Left ventricle myocardium inferior (tissue), 1 donor: ENCODE measurements around the gene IL12B. TPM values are rescaled to one million over a fixed set of nuclear protein-coding genes. Genes with fewer than 3 reads are reported as not detected.
"Not testable (repeated sequence)": the region's sequence is repeated elsewhere in the genome, so short reads cannot be mapped to it uniquely, and the experiment has no call there.

ENCODE experiments used
- DNase-seq: peaks from one replicate; pipeline ENCODE4 v3.0.0-alpha.2; 2020
- H3K27ac ChIP-seq: fragments of 200-600 bp; replicated peaks from 2 replicates; pipeline ENCODE4 v1.8.0; 2021
- H3K27me3 ChIP-seq: fragments of 200-600 bp; 2 replicates; pipeline ENCODE4 v1.8.0; 2021; ENCODE audit warnings: low read depth
- H3K36me3 ChIP-seq: fragments of 200-600 bp; 2 replicates; pipeline ENCODE4 v1.8.0; 2021
- H3K4me1 ChIP-seq: fragments of 200-600 bp; 2 replicates; pipeline ENCODE4 v1.8.0; 2021
- H3K4me3 ChIP-seq: fragments of 200-600 bp; 2 replicates; pipeline ENCODE4 v1.8.0; 2021; ENCODE audit warnings: mild to moderate bottlenecking, moderate library complexity
- H3K9me3 ChIP-seq: fragments of 200-600 bp; replicated peaks from 2 replicates; pipeline ENCODE4 v1.8.0; 2021
- intact Hi-C: fragments of 100-400 bp; cut with micrococcal nuclease; formaldehyde crosslinking; loops from one replicate; pipeline ENCODE4 v1.11.0; 2022
- total RNA-seq: library from RNA; stranded (reverse); fragmentation: NEBNext Ultra II Directional; extraction: Animal tissue kit (Norgen Biotek cat#: 25700); gene quantifications from one replicate; pipeline ENCODE4 v1.2.1, GENCODE V29; 2021
- TF ChIP-seq, protein P1 (sequence below): fragments of 200-600 bp; IDR thresholded peaks from 2 replicates; pipeline ENCODE4 v1.8.0; 2021; ENCODE audit warnings: antibody characterized with exemption, mild to moderate bottlenecking, borderline replicate concordance
- donor health status: DM: no; HTN: yes; CAD: no; lungs with severe emphysema.

The IL12B gene
- total RNA-seq, 1 donor from 2014 or later = not detected

DNA sequence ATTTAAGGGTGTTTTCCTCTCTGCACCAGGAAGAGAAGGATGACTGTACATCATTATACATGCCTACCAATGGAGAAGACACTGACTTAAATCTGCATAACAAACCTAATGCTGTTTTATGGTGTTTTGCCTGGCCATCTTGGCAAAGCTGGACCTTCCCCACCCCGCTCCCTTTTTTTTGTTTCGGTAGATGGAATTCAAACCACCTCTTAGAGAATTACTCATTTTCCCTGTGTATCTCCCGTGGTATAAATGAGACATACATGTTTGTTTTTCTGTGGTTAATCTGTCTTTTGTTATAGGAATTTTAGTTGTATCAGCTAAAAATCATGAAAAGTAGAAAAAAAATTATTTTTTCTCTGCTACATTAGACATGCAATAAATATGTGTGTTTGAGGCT lies 28.8 kb downstream of the IL12B start:
- intact Hi-C loops = no loop called here

GRCh38 chr5:159297300-159297699 lies 33.0 kb downstream of the IL12B start:
- DNase-seq, H3K36me3 ChIP-seq, intact Hi-C loops, H3K27me3 ChIP-seq, H3K27ac ChIP-seq, H3K4me1 ChIP-seq, H3K4me3 ChIP-seq: not testable (repeated sequence)
- H3K9me3 ChIP-seq = peaks cover 26% of the 10 kb centered on the region

More for the DNA sequence above, 28.8 kb downstream of the IL12B start:
- DNase-seq = no peak
- no peaks in the 10 kb centered on the region for H3K36me3 ChIP-seq
- H3K4me1 ChIP-seq = no peaks in the 10 kb centered on the region
- TF ChIP-seq, protein P1, sequence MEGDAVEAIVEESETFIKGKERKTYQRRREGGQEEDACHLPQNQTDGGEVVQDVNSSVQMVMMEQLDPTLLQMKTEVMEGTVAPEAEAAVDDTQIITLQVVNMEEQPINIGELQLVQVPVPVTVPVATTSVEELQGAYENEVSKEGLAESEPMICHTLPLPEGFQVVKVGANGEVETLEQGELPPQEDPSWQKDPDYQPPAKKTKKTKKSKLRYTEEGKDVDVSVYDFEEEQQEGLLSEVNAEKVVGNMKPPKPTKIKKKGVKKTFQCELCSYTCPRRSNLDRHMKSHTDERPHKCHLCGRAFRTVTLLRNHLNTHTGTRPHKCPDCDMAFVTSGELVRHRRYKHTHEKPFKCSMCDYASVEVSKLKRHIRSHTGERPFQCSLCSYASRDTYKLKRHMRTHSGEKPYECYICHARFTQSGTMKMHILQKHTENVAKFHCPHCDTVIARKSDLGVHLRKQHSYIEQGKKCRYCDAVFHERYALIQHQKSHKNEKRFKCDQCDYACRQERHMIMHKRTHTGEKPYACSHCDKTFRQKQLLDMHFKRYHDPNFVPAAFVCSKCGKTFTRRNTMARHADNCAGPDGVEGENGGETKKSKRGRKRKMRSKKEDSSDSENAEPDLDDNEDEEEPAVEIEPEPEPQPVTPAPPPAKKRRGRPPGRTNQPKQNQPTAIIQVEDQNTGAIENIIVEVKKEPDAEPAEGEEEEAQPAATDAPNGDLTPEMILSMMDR = no peak
- no peak overlapping the region for H3K27ac ChIP-seq
- H3K9me3 ChIP-seq = peaks cover 39% of the 10 kb centered on the region
- H3K27me3 ChIP-seq = peaks cover 16% of the 10 kb centered on the region
- no peak overlapping the region for H3K4me3 ChIP-seq

DNA sequence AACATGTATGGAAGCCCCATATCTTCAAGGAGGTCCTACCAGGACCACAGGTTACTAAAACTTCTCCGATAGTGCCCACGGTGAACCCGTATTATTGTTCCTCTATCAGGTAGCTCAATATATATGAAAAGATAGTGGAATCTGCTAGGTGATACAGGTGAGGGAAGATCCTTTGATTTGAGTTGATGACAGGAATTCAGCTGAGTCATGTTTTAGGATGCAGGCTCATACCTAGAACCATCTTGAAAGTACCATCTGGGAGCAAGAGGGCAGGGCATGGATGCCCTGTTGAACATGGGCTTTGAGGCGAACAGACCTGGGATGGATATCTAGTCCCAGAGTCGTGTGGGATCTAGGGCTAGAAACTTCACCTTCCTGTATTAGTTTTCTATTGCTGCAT lies 35.4 kb downstream of the IL12B start:
- peaks cover 15% of the 10 kb centered on the region for H3K9me3 ChIP-seq

DNA sequence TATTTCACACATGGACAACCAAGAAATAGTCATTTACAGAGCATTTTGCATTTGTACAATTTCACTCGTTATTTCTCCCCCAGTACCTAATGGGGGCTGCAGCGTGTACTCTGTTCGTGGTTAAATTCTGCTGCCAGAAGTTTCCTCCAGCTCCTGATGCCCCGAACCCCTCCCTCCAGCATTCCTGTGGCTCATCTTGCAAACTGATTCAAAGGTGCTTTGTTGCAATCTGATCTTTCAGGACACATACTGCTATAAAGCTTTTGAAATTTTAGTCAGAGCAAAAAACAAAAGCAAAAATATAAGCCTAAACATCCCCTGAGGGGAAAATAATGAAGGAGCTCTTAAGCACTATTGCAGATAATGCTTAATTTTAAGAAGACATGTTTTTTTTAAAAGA lies 39.5 kb downstream of the IL12B start:
- Histone ChIP-seq H3K27ac (no peak overlapping the region), H3K27me3 (no peaks in the 10 kb centered on the region), H3K4me1 (no peaks in the 10 kb centered on the region), H3K4me3 (no peak overlapping the region), H3K36me3 (peaks cover 2% of the 10 kb centered on the region), H3K9me3 (peaks cover 4% of the 10 kb centered on the region)
- no peak for DNase-seq
- TF ChIP-seq, protein P1 = no peak
- intact Hi-C loops = no loop called here

More for the DNA sequence above, 35.4 kb downstream of the IL12B start:
- DNase-seq = no peak
- no peak overlapping the region for H3K27ac ChIP-seq
- H3K4me1 ChIP-seq = no peaks in the 10 kb centered on the region
- no peaks in the 10 kb centered on the region for H3K36me3 ChIP-seq
- TF ChIP-seq, protein P1 = no peak
- H3K27me3 ChIP-seq = no peaks in the 10 kb centered on the region
- intact Hi-C loops = no loop called here
- no peak overlapping the region for H3K4me3 ChIP-seq

DNA sequence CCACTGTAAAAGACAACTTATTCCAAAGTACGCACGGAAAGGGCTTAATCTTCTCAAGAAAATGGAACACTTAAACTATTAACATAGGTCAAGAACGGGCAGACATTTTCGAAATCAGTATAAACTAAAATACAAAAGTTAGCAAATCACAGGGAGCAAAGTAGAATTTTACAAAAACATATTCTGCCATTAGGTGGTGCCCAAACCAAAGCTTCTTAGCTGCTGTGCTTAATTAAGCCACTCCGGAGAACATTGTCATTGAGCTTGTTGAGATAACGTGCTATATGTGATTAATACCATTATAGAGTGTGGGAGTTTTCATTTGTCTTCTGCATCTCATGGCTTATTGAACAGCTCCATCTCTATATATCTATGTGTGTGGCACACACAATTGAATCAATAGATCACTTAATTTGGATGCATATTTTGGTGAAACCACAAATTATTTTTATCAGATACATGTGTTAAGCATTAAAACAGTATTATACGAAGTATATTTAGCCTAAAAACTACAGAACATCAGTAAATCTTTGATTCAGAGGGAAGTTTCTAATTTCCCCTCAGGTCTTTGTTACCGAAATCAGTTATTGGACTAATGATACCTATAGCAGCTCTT lies 43.8 kb downstream of the IL12B start:
- TF ChIP-seq, protein P1 = peak; percentile 60
- Histone ChIP-seq H3K36me3 (peaks cover 27% of the 10 kb centered on the region), H3K4me3 (no peak overlapping the region), H3K4me1 (no peaks in the 10 kb centered on the region), H3K27me3 (no peaks in the 10 kb centered on the region), H3K9me3 (peaks cover 4% of the 10 kb centered on the region), H3K27ac (no peak overlapping the region)
- intact Hi-C loops = loop anchor here (10.0 kb wide), 1 partner anchor 698 kb away; no protein-coding TSS in a partner anchor
- no peak for DNase-seq

DNA sequence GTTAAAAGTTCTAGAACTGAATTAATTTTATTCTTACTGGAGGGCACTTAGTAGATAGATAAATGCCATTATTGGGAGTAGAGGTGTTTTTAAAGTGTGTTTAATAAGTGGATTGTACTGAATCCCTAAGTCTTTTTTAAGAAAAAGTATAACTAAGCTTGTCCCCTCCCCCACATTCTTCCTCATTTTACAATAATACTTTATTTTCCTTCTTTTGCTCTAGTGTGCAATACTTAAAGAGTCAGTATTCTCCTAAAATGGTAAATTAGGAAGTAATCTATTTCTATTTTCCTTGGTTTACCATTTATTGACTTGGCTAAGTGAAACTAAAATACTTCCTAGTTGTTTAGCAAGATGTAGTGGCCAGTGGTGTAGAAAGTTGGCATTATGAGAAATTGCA lies 55.6 kb downstream of the IL12B start:
- TF ChIP-seq, protein P1 = no peak
- Histone ChIP-seq H3K36me3 (peaks cover 73% of the 10 kb centered on the region), H3K4me3 (no peak overlapping the region), H3K4me1 (no peaks in the 10 kb centered on the region), H3K9me3 (no peaks in the 10 kb centered on the region), H3K27ac (no peak overlapping the region), H3K27me3 (no peaks in the 10 kb centered on the region)
- intact Hi-C loops = no loop called here
- DNase-seq = no peak
